Fibroblast of villous mesenchyme (primary cell): ENCODE data around the gene NUMB. TPM values are rescaled to one million over a fixed set of nuclear protein-coding genes. Genes with fewer than 3 reads are reported as not detected.
A peak's percentile ranks its signal among the peaks of the same experiment; 100 is the strongest.

Experiments
- DNase-seq: peaks from one replicate; pipeline ENCODE4 v3.0.0-alpha.2; 2010; ENCODE audit warnings: low read depth
- H3K4me3 ChIP-seq: 2 replicates; pipeline ENCODE4 v1.5.1; 2011; ENCODE audit warnings: low read depth, mild to moderate bottlenecking, low read length
- CTCF ChIP-seq: IDR thresholded peaks from 2 replicates; pipeline ENCODE4 v1.5.1; 2012; ENCODE audit warnings: low read depth, mild to moderate bottlenecking, low read length; ENCODE audit not compliant: insufficient read depth
- total RNA-seq: library from RNA; depleted of rRNA; stranded (reverse); fragments of >200 nt; gene quantifications from 2 replicates; pipeline ENCODE4 v1.2.3, GENCODE V29; 2012

Gene NUMB
- total RNA-seq, 1 donor, result 35.4 TPM

GRCh38 chr14:73250317-73250713 lies 208.0 kb downstream of the NUMB start:
- DNase-seq, result no peak
- TF ChIP-seq CTCF, result no peak
- no peak overlapping the region for H3K4me3 ChIP-seq

- H3K4me3 ChIP-seq, result no peak overlapping the region
- no peak for DNase-seq
- no peak for TF ChIP-seq CTCF
These were observed 208.6 kb downstream of the NUMB start for GRCh38 chr14:73249564-73250316.

- no peak overlapping the region for H3K4me3 ChIP-seq
- DNase-seq, result no peak
- TF ChIP-seq CTCF, result no peak
These were observed 209.2 kb downstream of the NUMB start for GRCh38 chr14:73249108-73249507.

- TF ChIP-seq CTCF, result no peak
- no peak overlapping the region for H3K4me3 ChIP-seq
- DNase-seq, result no peak
These were observed 210.1 kb downstream of the NUMB start for GRCh38 chr14:73248108-73248868.

- no peak for TF ChIP-seq CTCF
- DNase-seq, result no peak
- peak overlapping the region; percentile 63 for H3K4me3 ChIP-seq
These were observed 211.8 kb downstream of the NUMB start for GRCh38 chr14:73246387-73247150.

- H3K4me3 ChIP-seq, result peak overlapping the region; percentile 63
- no peak for TF ChIP-seq CTCF
- DNase-seq, result no peak
These were observed 212.6 kb downstream of the NUMB start for GRCh38 chr14:73245480-73246325.
